Endothelial cell (in vitro differentiated cells): ENCODE measurements around the gene CRABP2. TPM values are rescaled to one million over a fixed set of nuclear protein-coding genes. Genes with fewer than 3 reads are reported as not detected.

Source experiments
- DNase-seq: peaks from one replicate; pipeline ENCODE4 v3.0.0; 2021; ENCODE audit warnings: low spot score
- H3K27ac Mint-ChIP-seq: one replicate; pipeline ENCODE4 v1.8.0; 2021; ENCODE audit warnings: mixed read lengths, inconsistent platforms; ENCODE audit not compliant: unreplicated experiment
- H3K27me3 Mint-ChIP-seq: one replicate; pipeline ENCODE4 v1.8.0; 2021; ENCODE audit warnings: mild to moderate bottlenecking, moderate library complexity, mixed read lengths, inconsistent platforms; ENCODE audit not compliant: unreplicated experiment
- H3K36me3 Mint-ChIP-seq: one replicate; pipeline ENCODE4 v1.8.0; 2021; ENCODE audit warnings: mild to moderate bottlenecking, low read depth, mixed read lengths, inconsistent platforms; ENCODE audit not compliant: unreplicated experiment
- H3K4me1 Mint-ChIP-seq: one replicate; pipeline ENCODE4 v1.8.0; 2021; ENCODE audit warnings: mild to moderate bottlenecking, mixed read lengths, inconsistent platforms; ENCODE audit not compliant: unreplicated experiment
- H3K4me3 Mint-ChIP-seq: one replicate; pipeline ENCODE4 v1.8.0; 2021; ENCODE audit warnings: mild to moderate bottlenecking, mixed read lengths, inconsistent platforms; ENCODE audit not compliant: unreplicated experiment
- H3K9me3 Mint-ChIP-seq: one replicate; pipeline ENCODE4 v1.8.0; 2021; ENCODE audit warnings: mixed read lengths, inconsistent platforms; ENCODE audit not compliant: unreplicated experiment
- total RNA-seq: library from RNA; stranded (reverse); fragmentation: NEBNext Ultra II Directional; extraction: Animal tissue kit (Norgen Biotek cat#: 25700); gene quantifications from one replicate; pipeline ENCODE4 v1.2.1, GENCODE V29; 2021; ENCODE audit not compliant: unreplicated experiment
- TF ChIP-seq, protein P1 (sequence below): fragments of 200-600 bp; sonication (generic); IDR thresholded peaks from one replicate; pipeline ENCODE4 v1.5.0; 2021; ENCODE audit warnings: antibody characterized with exemption; ENCODE audit not compliant: unreplicated experiment

The CRABP2 gene
- total RNA-seq, 1 donor from 2014 or later: 9.5 TPM

DNA sequence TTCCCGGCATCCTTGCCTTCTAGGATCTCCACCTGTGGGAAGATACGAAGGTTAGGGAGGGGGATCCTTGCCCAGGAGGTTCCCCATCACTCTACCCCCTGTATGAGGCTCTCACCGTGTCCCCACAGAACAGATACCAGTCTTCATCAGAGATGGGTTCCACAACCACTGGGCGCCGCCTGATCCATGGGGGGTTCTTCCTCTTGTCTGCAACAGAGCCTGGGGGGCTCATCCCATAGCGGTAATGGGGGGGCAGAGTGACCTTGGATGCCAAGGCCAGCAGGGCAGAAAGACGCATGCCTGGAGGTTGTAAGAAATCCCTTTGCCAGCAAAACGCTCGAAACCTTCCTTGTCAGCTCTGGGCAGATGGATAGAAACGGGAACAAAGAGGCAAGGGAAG is 33.0 kb upstream of the CRABP2 start:
- no peak overlapping the region for H3K27ac Mint-ChIP-seq
- TF ChIP-seq, protein P1, sequence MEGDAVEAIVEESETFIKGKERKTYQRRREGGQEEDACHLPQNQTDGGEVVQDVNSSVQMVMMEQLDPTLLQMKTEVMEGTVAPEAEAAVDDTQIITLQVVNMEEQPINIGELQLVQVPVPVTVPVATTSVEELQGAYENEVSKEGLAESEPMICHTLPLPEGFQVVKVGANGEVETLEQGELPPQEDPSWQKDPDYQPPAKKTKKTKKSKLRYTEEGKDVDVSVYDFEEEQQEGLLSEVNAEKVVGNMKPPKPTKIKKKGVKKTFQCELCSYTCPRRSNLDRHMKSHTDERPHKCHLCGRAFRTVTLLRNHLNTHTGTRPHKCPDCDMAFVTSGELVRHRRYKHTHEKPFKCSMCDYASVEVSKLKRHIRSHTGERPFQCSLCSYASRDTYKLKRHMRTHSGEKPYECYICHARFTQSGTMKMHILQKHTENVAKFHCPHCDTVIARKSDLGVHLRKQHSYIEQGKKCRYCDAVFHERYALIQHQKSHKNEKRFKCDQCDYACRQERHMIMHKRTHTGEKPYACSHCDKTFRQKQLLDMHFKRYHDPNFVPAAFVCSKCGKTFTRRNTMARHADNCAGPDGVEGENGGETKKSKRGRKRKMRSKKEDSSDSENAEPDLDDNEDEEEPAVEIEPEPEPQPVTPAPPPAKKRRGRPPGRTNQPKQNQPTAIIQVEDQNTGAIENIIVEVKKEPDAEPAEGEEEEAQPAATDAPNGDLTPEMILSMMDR: no peak
- no peaks in the 10 kb centered on the region for H3K9me3 Mint-ChIP-seq
- H3K27me3 Mint-ChIP-seq: peaks cover 2% of the 10 kb centered on the region
- H3K4me3 Mint-ChIP-seq: no peak overlapping the region
- H3K36me3 Mint-ChIP-seq: peaks cover 21% of the 10 kb centered on the region
- no peak for DNase-seq
- H3K4me1 Mint-ChIP-seq: peaks cover 15% of the 10 kb centered on the region

- Mint-ChIP-seq H3K36me3 (peaks cover 15% of the 10 kb centered on the region), H3K4me1 (peaks cover 7% of the 10 kb centered on the region), H3K4me3 (peak overlapping the region; percentile 4), H3K27ac (no peak overlapping the region), H3K27me3 (no peaks in the 10 kb centered on the region), H3K9me3 (no peaks in the 10 kb centered on the region)
- no peak for DNase-seq
- TF ChIP-seq, protein P1: no peak
These were observed 28.7 kb upstream of the CRABP2 start for GRCh38 chr1:156733989-156734584.

GRCh38 chr1:156728599-156729462 is 23.4 kb upstream of the CRABP2 start, which contains the start of gene ISG20L2:
Gene ISG20L2 (minus strand): TSS chr1:156728766. CDS start chr1:156727652, 1,114 bp downstream.
- peaks cover 22% of the 10 kb centered on the region for H3K4me1 Mint-ChIP-seq
- peak within 1 kb of the TSS; percentile 99 for H3K27ac Mint-ChIP-seq
- DNase-seq: peak; percentile 87
- peaks cover 14% of the 10 kb centered on the region for H3K36me3 Mint-ChIP-seq
- TF ChIP-seq, protein P1: no peak
- no peaks in the 10 kb centered on the region for H3K9me3 Mint-ChIP-seq
- peaks cover 6% of the 10 kb centered on the region for H3K27me3 Mint-ChIP-seq
- H3K4me3 Mint-ChIP-seq: peak within 1 kb of the TSS; percentile 97

- Mint-ChIP-seq H3K4me1 (peaks cover 22% of the 10 kb centered on the region), H3K9me3 (no peaks in the 10 kb centered on the region), H3K4me3 (peak within 1 kb of the TSS; percentile 97), H3K27ac (peak within 1 kb of the TSS; percentile 99), H3K36me3 (peaks cover 22% of the 10 kb centered on the region), H3K27me3 (peaks cover 6% of the 10 kb centered on the region)
- TF ChIP-seq, protein P1: no peak
- peak; percentile 77 for DNase-seq
These were observed 22.7 kb upstream of the CRABP2 start, which contains the start of gene METTL25B for GRCh38 chr1:156727926-156728598. Gene METTL25B (plus strand): TSS chr1:156728469. CDS start chr1:156729105, 636 bp downstream.
